Activated naive CD8-positive, alpha-beta T cell treated with anti-CD3 and anti-CD28 coated beads, Interleukin-2, amount 10 ng/mL, durations not matched to agents 7 days and 5 days (primary cell): ENCODE measurements around the gene MAN2B2. TPM values are rescaled to one million over a fixed set of nuclear protein-coding genes. Genes with fewer than 3 reads are reported as not detected.

Experiments
- ATAC-seq: fragments of 150-1000 bp; cut with Tn5 transposase; one replicate; pipeline ENCODE4 v1.10.0; 2021; ENCODE audit warnings: low read depth, moderate library complexity
- POLR2A ChIA-PET: fragments of 350-600 bp; sonication (Branson Sonifier 250); formaldehyde crosslinking; loops from one replicate; lab custom pipeline; 2021; ENCODE audit warnings: antibody characterized with exemption; lab: Charles Lee
- DNase-seq: peaks from one replicate; pipeline ENCODE4 v3.0.0; 2021
- H3K27ac Mint-ChIP-seq: one replicate; pipeline ENCODE4 v1.8.0; 2022; ENCODE audit warnings: mild to moderate bottlenecking, mixed read lengths
- H3K27me3 Mint-ChIP-seq: one replicate; pipeline ENCODE4 v1.8.0; 2022; ENCODE audit warnings: mild to moderate bottlenecking, moderate library complexity, mixed read lengths
- H3K36me3 Mint-ChIP-seq: one replicate; pipeline ENCODE4 v1.8.0; 2021; ENCODE audit warnings: mild to moderate bottlenecking, mixed read lengths
- H3K4me1 Mint-ChIP-seq: one replicate; pipeline ENCODE4 v1.8.0; 2021; ENCODE audit warnings: mixed read lengths
- H3K4me3 Mint-ChIP-seq: one replicate; pipeline ENCODE4 v1.8.0; 2022; ENCODE audit warnings: mild to moderate bottlenecking, moderate library complexity, mixed read lengths
- H3K9me3 Mint-ChIP-seq: one replicate; pipeline ENCODE4 v1.8.0; 2021; ENCODE audit warnings: mixed read lengths
- total RNA-seq, 2 experiments: library from RNA; stranded (reverse); gene quantifications; one replicate each; pipeline ENCODE4 v1.2.3, GENCODE V29; 2021

The MAN2B2 gene
- total RNA-seq, 2 experiments from 2014 or later, result 36.0 to 38.2 TPM

DNA sequence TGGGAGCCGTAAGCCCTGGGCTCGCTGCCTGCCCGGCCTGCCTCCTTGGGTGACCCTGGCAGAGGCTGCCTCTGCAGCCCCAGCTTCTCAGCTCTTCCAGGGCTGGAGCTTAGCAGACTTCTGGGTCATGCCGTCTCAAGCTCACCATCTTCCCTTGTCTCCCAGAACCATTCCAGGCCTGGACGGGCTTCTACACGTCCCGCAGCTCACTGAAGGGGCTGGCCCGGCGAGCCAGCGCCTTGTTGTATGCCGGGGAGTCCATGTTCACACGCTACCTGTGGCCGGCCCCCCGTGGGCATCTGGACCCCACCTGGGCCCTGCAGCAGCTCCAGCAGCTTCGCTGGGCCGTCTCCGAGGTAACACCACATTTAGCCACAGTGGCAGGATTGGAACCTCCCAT is 22.0 kb downstream of the MAN2B2 start:
- Mint-ChIP-seq H3K27me3 (no peaks in the 10 kb centered on the region), H3K4me1 (no peaks in the 10 kb centered on the region), H3K9me3 (no peaks in the 10 kb centered on the region), H3K4me3 (no peak overlapping the region), H3K27ac (no peak overlapping the region), H3K36me3 (peaks cover 6% of the 10 kb centered on the region)
- ATAC-seq (no peak), DNase-seq (no peak)
- POLR2A ChIA-PET, result no interaction called here

DNA sequence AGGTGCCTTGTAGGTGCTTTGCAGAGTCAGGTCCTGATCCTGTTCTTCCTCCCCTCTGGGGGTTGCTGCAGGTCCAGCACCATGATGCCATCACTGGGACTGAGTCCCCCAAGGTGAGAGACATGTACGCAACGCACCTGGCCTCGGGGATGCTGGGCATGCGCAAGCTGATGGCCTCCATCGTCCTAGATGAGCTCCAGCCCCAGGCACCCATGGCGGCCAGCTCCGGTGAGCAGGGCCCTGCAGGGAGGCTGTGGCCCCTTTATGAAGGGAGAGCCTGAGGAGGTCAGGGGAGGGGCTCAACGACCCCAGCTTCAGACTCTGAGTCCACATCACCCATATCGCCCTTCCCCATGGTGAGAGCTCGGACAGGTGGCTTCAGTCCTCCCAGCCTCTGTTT is 23.1 kb downstream of the MAN2B2 start:
- Mint-ChIP-seq H3K9me3 (no peaks in the 10 kb centered on the region), H3K4me3 (no peak overlapping the region), H3K27ac (no peak overlapping the region), H3K27me3 (no peaks in the 10 kb centered on the region), H3K36me3 (peaks cover 17% of the 10 kb centered on the region), H3K4me1 (no peaks in the 10 kb centered on the region)
- DNase-seq, result no peak
- POLR2A ChIA-PET, result no interaction called here
- ATAC-seq, result no peak

DNA sequence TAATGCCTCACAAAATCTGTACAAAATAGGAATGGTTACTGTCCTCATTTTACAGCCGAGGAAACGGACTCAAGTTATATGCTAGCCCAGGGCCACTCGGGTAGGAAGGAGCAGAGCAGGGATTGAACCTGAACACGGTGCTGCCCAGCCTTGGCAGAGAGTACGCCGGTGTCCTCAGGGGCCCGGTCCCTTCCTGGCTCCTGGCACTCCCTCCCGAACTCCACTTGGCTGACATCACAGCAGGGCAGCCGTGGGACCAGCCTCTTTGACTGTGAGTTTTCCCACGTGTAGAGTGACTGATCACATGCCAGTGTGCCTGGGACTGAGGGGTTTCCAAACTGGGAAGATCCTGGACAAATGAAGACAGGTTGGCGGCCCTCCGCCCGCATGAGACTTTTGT is 23.7 kb downstream of the MAN2B2 start:
- H3K4me3 Mint-ChIP-seq, result no peak overlapping the region
- no peak for DNase-seq
- peaks cover 2% of the 10 kb centered on the region for H3K9me3 Mint-ChIP-seq
- no peak overlapping the region for H3K27ac Mint-ChIP-seq
- no peak for ATAC-seq
- H3K36me3 Mint-ChIP-seq, result peaks cover 21% of the 10 kb centered on the region
- POLR2A ChIA-PET, result no interaction called here
- H3K27me3 Mint-ChIP-seq, result no peaks in the 10 kb centered on the region
- H3K4me1 Mint-ChIP-seq, result no peaks in the 10 kb centered on the region

DNA sequence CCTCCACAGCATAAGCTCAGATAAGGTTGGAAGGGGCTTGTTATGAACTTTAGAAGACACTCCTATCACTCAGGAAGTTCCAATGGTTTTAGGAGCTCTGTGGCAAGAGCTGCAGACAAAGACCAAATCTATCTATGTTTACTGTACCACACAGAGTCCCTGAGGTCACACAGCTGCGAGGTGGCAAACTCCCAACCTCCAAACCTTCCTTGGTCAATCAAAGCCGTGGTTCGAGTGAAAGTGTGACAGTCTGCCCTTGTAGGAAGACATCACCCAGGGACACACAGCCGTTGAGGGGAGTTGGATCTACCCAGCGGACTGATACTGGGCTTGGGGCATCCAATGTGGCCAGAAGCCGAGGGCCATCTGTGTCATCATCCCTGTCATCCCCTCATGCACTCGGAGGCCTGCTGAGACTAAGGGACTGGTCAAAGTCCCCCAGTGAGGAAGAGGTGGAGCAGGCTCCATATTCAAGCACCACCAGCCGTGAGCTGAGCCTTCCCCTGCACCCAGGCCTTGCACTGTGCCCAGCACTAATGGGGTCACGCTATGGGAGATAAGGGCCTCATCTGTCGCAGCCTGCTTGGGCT is 26.8 kb downstream of the MAN2B2 start:
- H3K36me3 Mint-ChIP-seq, result peaks cover 47% of the 10 kb centered on the region
- DNase-seq (no peak), ATAC-seq (peak; percentile 35)
- no peak overlapping the region for H3K27ac Mint-ChIP-seq
- POLR2A ChIA-PET, result no interaction called here
- H3K27me3 Mint-ChIP-seq, result no peaks in the 10 kb centered on the region
- H3K4me3 Mint-ChIP-seq, result no peak overlapping the region
- H3K4me1 Mint-ChIP-seq, result no peaks in the 10 kb centered on the region
- peaks cover 16% of the 10 kb centered on the region for H3K9me3 Mint-ChIP-seq

DNA sequence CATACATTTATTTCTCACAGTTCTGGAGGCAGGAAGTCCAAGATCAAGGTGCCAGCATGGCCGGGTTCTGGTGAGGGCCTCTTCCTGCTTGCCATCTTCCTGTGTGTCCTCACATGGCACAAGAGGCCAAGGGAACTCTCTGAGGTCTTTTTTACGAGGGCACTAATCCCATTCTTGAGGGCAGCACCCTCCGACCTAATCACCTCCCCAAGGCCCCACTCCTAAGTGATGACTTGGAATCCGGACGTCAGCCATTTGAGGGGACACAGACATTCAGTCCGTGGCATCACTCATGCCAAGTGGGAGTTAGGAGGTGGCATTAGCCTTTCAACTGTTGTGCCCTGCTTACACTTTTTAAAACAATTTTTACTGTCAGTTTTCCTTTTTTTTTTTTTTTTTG is 27.3 kb downstream of the MAN2B2 start:
- peaks cover 16% of the 10 kb centered on the region for H3K9me3 Mint-ChIP-seq
- no peaks in the 10 kb centered on the region for H3K27me3 Mint-ChIP-seq
- no peak overlapping the region for H3K27ac Mint-ChIP-seq
- peaks cover 52% of the 10 kb centered on the region for H3K36me3 Mint-ChIP-seq
- POLR2A ChIA-PET, result interaction anchor here (0.5 kb wide), 1 partner anchor 280 kb away, joined by 3 read pairs; no protein-coding TSS in a partner anchor
- H3K4me1 Mint-ChIP-seq, result no peaks in the 10 kb centered on the region
- no peak overlapping the region for H3K4me3 Mint-ChIP-seq
- DNase-seq (no peak), ATAC-seq (no peak)

DNA sequence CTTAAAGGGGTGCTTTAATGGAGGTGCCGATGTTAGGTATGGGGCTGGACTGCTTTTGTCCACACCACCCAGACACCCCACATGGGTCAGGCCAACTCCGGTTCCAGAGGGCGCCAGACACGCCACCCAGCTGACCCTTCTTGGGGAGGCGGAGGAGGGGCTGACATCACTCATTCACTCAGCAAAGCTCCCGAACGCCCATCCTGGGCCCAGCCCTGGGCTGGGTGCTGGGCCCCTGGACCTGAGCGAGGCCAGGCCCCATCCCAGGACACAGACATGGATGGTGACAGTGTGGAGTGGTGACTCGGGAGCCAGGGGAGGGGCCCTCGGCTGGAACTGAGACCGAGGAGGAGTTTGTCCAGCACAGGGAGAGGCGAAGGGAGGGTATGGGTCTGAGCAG is 28.1 kb downstream of the MAN2B2 start:
- Mint-ChIP-seq H3K4me1 (peaks cover under 1% of the 10 kb centered on the region), H3K4me3 (no peak overlapping the region), H3K9me3 (peaks cover 16% of the 10 kb centered on the region), H3K27ac (no peak overlapping the region), H3K27me3 (no peaks in the 10 kb centered on the region), H3K36me3 (peaks cover 57% of the 10 kb centered on the region)
- ATAC-seq, result no peak
- POLR2A ChIA-PET, result no interaction called here
- no peak for DNase-seq

DNA sequence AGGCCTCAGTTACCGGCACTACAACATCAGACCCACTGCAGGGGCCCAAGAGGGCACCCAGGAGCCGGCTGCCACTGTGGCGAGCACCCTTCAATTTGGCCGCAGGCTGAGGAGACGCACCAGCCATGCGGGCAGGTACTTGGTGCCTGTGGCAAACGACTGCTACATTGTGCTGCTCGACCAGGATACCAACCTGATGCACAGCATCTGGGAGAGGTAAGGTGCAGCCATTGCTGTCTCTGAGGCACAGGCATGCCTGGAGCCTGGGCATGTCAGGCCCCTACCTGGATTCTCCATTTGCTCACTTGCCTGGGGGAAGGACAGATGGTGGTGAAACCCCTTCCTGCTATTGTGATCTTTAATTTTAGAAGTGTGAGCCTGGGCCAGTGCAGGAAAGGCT is 30.1 kb downstream of the MAN2B2 start:
- no peak overlapping the region for H3K4me3 Mint-ChIP-seq
- peaks cover 16% of the 10 kb centered on the region for H3K9me3 Mint-ChIP-seq
- H3K36me3 Mint-ChIP-seq, result peaks cover 62% of the 10 kb centered on the region
- H3K4me1 Mint-ChIP-seq, result peaks cover 6% of the 10 kb centered on the region
- no peak overlapping the region for H3K27ac Mint-ChIP-seq
- DNase-seq (no peak), ATAC-seq (no peak)
- no peaks in the 10 kb centered on the region for H3K27me3 Mint-ChIP-seq
- POLR2A ChIA-PET, result no interaction called here

DNA sequence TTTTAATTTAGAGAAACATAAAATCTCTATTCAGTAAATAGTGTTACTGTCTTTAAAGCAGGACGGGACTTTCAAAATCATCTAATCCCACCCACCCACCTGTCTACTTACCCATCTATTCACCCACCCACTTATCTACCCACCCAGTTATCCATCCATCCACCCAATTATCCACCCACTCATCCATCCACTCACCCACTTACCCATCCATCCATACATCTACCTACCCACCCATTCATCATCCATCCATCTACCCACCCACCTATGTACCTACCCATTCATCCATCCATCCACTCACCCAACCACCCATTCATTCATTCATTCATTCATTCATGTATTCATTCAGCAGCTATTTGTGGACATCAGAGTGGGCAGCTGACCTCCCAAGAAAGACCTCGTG is 30.6 kb downstream of the MAN2B2 start:
- H3K27me3 Mint-ChIP-seq, result no peaks in the 10 kb centered on the region
- H3K4me1 Mint-ChIP-seq, result peaks cover 6% of the 10 kb centered on the region
- ATAC-seq (no peak), DNase-seq (no peak)
- no peak overlapping the region for H3K27ac Mint-ChIP-seq
- POLR2A ChIA-PET, result no interaction called here
- peaks cover 16% of the 10 kb centered on the region for H3K9me3 Mint-ChIP-seq
- peaks cover 62% of the 10 kb centered on the region for H3K36me3 Mint-ChIP-seq
- H3K4me3 Mint-ChIP-seq, result no peak overlapping the region

DNA sequence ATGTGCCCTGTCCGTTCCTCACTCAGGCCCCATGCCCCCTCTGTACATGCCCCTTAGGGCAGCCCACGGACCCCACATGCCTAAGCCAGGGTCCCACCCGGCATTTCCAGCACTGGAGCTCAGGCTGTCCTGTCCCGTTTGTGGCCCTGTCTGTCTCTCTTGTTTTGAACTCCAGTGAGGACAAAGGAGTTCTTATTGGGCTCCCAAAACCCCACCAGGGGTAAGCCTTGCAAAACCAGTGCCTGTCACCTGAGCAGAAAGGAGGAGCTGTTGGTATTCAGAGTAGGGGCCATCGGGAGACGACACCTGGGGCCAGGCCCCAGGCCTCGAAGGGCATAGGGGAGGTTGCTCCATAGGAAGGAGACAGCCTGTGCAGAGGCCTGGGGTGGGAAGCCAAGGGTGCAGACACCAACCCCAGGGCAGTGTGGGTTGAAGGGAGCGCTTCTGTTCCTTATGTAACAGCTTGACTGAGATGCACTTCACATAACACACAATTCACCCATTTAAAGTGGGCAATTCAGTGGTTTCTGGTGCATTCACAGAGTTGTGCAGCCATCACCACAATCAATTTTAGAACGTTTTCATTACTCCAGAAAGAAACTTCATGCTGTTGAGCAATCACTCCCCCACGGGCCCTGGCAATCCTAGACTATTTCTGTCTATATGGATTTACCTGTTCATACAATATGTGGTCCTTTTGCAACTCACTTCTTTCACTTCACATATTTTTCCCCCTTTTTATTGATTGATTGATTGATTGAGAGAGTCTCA is 31.7 kb downstream of the MAN2B2 start:
- H3K27ac Mint-ChIP-seq, result no peak overlapping the region
- no peak for ATAC-seq
- DNase-seq, result no peak
- peaks cover 63% of the 10 kb centered on the region for H3K36me3 Mint-ChIP-seq
- peaks cover 6% of the 10 kb centered on the region for H3K4me1 Mint-ChIP-seq
- POLR2A ChIA-PET, result no interaction called here
- H3K4me3 Mint-ChIP-seq, result no peak overlapping the region
- peaks cover 16% of the 10 kb centered on the region for H3K9me3 Mint-ChIP-seq
- H3K27me3 Mint-ChIP-seq, result no peaks in the 10 kb centered on the region

DNA sequence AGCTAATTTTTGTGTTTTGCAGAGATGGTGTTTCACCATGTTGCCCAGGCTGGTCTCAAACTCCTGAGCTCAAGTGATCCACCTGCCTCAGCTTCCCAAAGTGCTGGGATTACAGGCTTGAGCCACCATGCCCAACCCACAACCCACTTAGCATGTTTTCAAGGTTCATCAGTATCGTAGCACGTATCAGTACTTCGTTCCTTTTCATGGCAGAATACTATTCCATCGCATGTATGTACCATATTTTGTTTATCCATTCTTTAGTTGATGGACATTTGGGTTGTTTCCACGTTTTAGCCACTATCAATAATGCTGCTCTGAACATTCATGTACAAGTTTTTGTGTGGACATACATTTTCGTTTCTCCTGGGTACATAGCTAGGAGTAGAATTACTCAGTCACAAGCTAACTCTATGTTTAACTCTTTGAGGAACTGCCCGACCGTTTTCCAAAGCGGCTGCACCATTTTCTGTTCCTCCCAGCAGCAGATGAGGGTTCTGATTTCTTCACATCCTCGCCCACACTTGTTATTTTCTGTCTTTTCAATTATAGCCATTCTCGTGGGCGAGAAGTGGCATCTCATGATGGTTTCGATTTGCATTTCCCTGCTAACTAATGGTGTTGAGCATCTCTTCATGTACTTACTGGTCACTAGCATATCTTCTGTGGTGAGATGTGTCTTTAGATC is 32.5 kb downstream of the MAN2B2 start:
- DNase-seq, result no peak
- ATAC-seq, result no peak
- H3K27me3 Mint-ChIP-seq, result no peaks in the 10 kb centered on the region
- peaks cover 6% of the 10 kb centered on the region for H3K4me1 Mint-ChIP-seq
- H3K27ac Mint-ChIP-seq, result no peak overlapping the region
- H3K36me3 Mint-ChIP-seq, result peaks cover 62% of the 10 kb centered on the region
- no peak overlapping the region for H3K4me3 Mint-ChIP-seq
- POLR2A ChIA-PET, result no interaction called here
- H3K9me3 Mint-ChIP-seq, result peaks cover 16% of the 10 kb centered on the region

DNA sequence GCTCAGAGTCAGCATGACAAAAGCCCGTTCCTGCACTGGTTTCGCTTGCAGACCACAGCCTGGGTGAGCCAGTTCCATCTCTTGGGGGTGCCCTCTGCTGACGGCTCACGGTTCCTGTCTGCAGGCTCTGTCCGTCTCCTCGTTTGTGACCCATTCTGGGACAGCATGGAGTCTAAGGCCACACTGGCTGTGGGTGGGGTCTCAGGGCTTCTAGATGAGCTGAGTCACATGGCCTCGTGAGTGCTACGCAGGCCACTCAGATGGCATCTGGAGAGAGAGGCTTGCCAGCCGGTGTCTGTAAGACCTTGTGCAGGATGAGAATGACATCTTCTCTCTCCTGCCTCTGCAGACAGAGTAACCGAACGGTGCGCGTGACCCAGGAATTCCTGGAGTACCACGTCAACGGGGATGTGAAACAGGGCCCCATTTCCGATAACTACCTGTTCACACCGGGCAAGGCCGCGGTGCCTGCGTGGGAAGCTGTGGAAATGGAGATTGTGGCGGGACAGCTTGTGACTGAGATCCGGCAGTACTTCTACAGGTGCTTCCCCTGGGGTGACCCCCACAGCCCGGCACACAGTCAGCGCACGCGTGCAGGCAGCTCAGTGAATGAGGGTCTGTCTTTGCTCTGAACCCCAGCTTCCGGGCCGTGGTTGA is 33.9 kb downstream of the MAN2B2 start:
- H3K27ac Mint-ChIP-seq, result no peak overlapping the region
- H3K9me3 Mint-ChIP-seq, result peaks cover 13% of the 10 kb centered on the region
- no peaks in the 10 kb centered on the region for H3K27me3 Mint-ChIP-seq
- H3K4me3 Mint-ChIP-seq, result no peak overlapping the region
- H3K36me3 Mint-ChIP-seq, result peaks cover 53% of the 10 kb centered on the region
- no peak for DNase-seq
- no peak for ATAC-seq
- peaks cover 6% of the 10 kb centered on the region for H3K4me1 Mint-ChIP-seq
- POLR2A ChIA-PET, result no interaction called here

DNA sequence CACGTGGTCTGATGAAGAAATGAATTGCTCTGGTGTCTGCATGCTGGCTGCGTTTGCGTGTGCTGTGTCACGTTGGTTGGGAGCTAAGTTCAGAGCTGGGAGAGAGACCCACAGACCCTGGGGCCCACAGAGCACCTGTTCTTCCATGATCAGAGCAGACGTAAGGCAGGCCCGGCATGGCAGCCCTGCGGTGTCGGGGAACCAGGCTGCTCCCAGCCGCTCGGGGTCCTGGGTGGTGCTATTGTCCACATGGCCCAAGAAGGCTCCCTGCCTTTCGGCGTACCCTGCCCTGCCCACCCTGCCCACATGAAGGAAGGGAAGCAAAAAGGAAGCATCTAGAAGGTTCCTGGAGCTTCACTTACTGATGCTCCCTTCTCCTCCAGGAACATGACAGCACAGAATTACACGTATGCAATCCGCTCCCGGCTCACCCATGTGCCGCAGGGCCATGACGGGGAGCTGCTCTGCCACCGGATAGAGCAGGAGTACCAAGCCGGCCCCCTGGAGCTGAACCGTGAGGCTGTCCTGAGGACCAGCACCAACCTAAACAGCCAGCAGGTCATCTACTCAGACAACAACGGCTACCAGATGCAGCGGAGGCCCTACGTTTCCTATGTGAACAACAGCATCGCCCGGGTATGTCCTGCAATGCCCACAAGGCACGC is 34.6 kb downstream of the MAN2B2 start:
- Mint-ChIP-seq H3K36me3 (peaks cover 46% of the 10 kb centered on the region), H3K9me3 (peaks cover 7% of the 10 kb centered on the region), H3K4me1 (peaks cover 6% of the 10 kb centered on the region), H3K27ac (no peak overlapping the region), H3K27me3 (no peaks in the 10 kb centered on the region), H3K4me3 (no peak overlapping the region)
- ATAC-seq (no peak), DNase-seq (no peak)
- POLR2A ChIA-PET, result interaction anchor here (0.7 kb wide), 1 partner anchor 443 kb away, joined by 4 read pairs; no protein-coding TSS in a partner anchor

DNA sequence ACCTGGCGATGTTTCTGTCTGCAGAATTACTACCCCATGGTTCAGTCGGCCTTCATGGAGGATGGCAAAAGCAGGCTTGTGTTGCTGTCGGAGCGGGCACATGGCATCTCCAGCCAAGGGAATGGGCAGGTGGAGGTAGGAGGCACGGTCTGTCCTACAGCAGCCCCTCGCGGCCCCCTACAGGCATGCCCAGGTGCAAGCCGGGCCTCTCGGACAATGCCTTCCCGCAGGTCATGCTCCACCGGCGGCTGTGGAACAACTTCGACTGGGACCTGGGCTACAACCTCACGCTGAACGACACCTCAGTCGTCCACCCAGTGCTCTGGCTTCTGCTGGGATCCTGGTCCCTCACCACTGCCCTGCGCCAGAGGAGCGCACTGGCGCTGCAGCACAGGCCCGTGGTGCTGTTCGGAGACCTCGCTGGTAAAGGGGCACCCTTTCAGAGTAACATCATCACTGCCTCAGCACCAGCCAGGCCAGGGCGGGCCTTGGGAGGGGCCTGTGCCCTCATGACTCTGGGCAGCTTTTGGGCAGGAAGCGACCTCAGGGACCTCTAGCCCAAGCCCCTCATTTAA is 36.0 kb downstream of the MAN2B2 start:
- Mint-ChIP-seq H3K4me1 (peaks cover 6% of the 10 kb centered on the region), H3K4me3 (no peak overlapping the region), H3K9me3 (peaks cover under 1% of the 10 kb centered on the region), H3K27ac (no peak overlapping the region), H3K27me3 (no peaks in the 10 kb centered on the region), H3K36me3 (peaks cover 33% of the 10 kb centered on the region)
- DNase-seq, result no peak
- POLR2A ChIA-PET, result no interaction called here
- no peak for ATAC-seq
